ENCODE data around the gene EEF2.
"Not testable (repeated sequence)": the region's sequence is repeated elsewhere in the genome, so short reads cannot be mapped to it uniquely, and the experiment has no call there.

Gene EEF2

DNA sequence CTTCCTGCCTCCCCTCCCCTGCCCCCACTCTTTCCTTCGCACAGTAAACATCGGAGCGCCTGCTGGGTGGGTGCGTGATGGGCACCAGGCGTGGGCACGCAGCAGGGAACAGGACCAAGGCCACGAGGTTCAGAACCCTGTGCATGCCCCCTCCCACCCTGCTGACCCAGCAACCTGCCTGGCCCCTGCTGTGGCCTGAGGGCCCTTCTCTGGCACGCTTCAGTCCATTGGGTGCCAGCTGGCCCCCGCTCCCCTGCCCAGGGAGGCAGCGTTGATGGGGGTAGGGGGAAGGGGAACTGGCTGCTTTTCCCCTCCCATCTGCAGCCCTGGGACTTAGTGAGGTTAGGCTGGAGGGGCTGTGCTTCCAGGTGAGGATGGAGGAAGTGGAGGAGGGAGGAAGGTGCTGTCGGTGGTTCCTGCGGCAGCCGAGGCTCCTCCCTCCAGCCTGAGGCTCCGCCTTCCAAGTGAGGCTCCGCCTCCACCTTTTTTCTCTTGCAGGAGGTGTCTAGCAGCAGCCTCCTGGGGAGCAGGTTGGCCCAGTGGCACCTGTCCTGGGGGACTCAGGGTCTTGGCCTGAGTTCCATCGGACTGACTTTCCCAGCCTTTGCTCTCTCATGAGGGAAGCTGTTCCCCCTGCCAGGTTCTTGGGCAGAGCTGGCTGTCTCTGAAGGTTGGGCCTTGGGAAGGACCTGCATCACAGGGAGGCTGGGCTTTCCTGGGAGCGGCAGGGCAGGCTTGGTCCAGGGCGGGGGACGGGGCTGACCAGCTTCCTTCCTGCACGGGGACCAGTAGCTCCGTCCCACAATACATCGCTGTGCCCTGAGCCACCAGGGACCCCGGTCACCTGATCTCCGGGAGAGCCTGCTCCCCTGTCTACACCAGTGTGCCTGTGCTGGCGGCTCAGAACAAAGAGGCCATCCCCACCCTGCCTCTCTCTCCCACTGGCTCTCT, 29.6 kb upstream of the EEF2 start:
- no peak for DNase-seq

DNA sequence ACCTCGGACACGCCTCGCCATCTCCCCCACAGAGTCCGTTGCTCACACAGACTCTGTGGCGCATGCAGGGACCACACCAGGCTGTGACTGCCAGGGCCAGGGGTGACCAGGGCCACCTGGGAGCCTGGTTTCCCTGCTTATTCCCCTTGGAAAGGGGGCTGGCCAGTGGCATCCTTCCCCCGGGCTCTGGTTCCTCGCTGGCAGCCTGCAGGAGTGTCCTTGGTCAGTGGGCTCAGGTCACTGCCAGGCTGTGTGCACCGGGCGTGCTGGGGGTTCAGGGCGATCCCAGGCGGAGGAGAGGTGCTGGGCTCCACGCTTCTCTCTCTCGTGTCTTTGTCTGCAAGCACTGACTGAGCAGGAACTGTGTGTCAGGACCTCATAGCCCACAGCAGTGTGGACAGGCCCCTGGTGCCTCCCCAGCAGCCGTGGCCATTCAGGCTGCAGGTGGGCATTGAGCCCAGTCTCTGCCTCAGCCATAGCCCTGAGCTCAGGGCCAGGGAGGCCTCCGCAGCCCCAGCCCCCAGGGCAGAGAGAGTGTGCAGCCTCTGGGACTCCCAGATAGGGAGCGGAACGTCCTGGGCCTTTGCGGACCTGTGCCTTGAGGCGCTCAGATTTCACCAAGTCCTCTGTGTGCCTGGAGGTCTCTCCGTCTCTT, 28.8 kb upstream of the EEF2 start:
- DNase-seq: no peak

- no peak for DNase-seq
Measured at GRCh38 chr19:4012975-4013634, 27.8 kb upstream of the EEF2 start.

- DNase-seq: no peak
Measured at GRCh38 chr19:4012092-4012974, 27.1 kb upstream of the EEF2 start.

GRCh38 chr19:4011430-4011829, 26.2 kb upstream of the EEF2 start:
- DNase-seq: not testable (repeated sequence)

DNA sequence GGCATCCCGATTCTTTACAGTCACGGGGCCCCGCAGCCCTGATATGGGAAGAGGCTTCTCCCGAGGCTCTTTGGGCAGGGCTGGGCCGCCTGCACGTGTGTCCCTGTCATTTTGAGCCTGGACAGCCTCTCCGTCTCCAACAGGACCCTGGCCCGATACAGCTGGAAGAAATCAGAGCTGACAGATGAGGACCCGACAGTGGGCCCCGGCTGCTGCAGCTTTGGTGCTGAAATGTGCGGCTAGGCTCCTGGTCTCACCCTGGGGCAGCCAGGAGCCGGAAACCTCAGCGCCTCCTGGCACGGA, 25.5 kb upstream of the EEF2 start:
- no peak for DNase-seq

DNA sequence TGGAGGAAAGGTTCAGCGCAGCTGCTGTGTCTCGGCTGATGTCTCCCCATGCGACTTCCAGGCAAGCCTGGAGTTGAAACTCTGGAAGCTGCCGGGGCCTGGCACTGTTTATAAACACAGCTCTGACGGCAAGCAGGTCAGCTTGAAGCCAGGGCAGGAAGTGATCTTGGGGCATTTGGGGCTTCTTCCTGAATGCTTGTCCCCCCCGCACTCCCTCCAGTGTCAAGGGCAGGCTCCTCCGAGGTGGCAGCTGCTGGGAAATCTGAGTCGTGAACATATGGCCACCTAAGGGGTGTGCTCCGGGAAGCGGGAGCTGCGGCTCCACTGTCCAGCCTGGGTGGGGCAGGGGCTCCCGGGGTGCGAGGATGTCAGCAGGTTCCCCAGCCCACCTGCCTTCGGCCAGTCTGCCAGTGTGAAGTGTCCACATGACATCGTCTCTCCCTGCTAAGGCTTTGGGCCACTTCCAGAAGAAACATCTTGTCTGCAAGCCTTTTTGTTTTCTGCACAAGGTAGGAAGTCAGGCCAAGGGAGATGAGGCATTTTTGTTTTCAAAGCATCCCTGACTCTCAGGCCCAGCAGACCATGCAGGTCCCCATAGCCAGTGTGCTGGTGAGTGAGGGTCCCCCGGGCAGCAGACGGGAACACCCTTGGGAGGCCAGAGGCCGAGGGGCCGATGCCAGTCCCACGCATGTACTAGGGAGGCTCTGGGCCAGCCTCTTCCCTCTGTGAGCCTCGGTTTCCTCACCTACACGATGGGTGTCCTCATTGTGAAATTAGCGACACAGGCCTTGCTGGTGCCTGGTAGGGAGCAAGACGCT, 24.9 kb upstream of the EEF2 start:
- DNase-seq: no peak

DNA sequence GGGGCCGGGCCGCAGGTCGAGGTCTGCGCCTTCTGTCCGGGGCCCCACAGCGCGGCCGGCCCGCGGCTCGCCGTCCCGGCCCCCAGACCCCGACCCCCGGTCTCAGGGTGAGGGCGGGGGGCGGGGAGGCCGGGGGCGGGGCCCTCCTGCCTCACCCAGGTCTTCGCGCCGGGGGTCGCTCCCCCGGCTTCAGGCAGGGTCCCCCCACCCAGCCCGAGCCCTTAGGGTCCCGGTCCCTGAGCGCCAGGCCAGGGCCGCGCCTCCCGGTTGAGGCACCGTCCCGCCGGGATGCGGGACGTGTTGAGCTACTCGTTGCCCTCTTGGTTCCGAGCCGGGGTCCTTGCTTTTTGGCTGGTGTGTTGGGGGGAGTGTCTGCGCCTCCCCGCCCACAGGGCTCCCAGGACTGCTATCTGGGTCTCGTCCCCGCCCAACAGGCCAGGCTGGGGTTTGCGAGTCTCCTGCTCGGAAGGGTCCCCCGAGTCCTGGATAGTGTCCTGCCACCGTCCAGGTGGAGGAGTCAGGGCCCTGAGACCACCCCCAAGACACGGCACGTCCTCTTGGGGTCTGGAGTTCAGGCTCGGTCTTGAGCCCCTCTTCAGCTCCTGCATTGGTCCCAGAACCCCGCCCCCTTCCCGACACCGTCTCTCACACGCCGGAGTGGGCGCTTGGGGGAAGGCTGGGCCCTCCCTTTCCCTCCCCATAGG, 22.7 kb upstream of the EEF2 start:
- DNase-seq: no peak

- DNase-seq: peak; percentile 99
Measured at GRCh38 chr19:4007021-4007835, 22.0 kb upstream of the EEF2 start, which contains the start of gene PIAS4. TSS of gene PIAS4 (plus strand) at chr19:4007736. CDS start at chr19:4007761, 25 bp downstream.

DNA sequence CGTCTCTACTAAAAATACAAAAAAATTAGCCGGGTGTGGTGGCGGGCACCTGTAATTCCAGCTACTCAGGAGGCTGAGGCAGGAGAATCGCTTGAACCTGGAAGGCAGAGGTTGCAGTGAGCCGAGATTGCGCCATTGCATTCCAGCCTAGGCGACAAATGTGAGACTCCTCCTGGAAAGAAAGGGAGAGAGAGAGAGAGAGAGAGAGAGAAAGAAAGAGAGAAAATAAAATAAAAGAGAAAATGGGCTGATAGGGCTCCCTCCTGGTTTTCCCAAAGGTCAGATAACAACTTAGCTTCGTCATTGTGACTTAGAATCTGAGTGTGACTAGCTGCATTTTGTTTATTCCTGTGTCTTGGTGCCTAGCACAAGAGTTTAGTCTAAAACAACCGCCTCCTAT, 20.2 kb upstream of the EEF2 start:
- DNase-seq: not testable (repeated sequence)

DNA sequence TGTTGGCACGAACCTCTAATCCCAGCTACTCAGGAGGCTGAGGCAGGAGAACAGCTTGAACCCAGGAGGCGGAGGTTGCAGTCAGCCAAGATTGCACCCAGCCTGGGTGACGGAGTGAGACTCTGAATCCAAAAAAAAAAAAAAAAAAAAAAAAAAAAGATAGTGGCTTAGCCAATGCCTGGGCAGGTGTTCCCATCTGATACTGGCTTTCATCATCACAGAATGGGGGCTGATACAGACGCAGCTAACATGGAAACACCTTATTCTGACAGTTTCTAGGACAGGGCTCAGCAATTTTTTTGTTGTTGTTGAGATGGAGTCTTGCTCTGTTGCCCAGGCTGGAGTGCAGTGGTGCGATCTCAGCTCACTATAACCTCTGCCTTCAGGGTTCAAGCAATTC, 15.5 kb upstream of the EEF2 start:
- not testable (repeated sequence) for DNase-seq

GRCh38 chr19:3998667-3999412, 13.6 kb upstream of the EEF2 start:
- not testable (repeated sequence) for DNase-seq

DNA sequence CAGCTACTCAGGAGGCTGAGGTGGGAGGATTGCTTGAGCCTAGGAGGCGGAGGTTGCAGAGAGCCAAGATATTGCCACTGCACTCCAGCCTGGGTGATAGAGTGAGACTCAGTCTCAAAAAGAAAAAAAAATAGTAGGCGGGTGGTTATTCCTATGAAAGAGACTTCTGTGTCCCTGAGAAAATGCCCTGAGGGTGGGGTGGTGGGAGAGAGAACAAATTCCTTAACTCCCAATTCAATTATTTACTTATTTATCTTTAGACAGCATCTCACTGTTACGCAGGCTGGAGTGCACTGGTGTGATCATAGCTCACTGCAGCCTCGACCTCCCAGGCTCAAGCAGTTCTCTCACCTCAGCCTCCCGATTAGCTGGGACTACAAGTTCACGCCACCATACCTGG, 10.3 kb upstream of the EEF2 start:
- DNase-seq: no peak

GRCh38 chr19:3990815-3991117, 5.5 kb upstream of the EEF2 start:
- DNase-seq: no peak

DNA sequence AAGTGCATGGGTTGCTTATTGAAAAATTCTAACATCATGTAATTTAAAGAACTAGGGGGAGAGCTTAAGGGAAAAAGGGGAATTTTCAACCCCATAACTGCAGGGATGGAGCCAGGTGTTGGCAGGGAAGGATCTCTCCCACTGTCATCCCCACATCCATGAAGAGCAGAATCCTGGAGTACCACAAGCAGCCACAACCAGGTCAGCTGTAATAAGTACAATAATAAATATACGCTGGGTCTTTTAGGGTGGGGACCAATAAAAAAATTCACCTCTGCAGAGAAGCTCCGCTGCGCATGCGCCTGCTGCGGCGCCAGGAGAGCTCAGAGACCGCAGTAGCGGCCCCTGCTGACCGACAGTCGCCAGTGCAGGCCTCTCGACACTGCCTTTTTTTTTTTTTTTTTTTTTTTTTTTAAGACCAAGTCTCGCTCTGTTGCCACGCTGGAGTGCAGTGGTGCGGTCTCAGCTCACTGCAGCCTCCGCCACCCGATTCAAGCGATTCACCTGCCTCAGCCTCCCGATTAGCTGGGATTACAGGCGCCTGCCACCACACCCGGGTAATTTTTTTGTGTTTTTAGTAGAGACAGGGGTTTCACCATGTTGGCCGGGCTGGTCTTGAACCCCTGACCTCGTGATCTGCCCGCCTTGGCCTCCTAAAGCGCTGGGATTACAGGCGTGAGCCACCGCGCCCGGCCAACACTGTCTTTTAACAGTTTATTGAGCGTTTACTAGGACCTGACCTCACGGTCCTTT, 2.5 kb upstream of the EEF2 start:
- peak; percentile 89 for DNase-seq

DNA sequence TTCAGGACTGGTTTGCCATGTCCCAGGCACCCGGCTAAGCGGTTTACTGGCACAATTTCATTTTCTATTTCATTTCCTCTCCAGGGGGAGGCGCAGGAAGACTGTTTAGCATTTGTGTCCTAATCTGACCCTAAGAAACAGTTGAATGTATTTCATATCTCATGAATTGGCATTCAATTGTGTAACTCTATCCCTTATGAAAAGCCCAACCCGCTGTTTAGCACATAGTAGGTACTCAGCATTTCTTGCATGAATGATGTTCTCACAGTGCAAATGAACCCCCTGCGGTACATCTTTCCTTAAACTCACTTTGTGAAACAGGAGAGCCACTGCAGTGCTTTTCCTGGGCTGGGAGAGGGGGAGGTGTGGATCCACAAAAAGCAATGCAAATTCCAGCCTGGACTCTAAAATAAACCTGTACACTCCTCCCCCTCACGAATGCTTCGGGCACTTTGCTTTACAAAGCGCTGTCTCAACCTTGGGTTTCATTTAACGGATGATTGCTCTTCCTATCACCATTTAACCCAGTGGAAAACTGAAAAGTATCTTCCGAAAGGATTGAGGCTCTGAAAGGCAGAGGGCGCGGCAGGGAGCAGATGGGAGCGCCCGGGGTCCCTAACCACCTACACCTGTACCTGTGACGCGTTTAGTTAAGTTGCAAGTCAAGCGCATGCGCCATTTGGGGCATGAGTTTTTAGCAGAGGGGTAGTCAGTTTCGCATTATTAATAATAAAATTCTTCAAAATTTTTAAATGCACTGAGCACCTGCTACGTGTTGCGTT, 1.2 kb upstream of the EEF2 start:
- DNase-seq: peak; percentile 43

DNA sequence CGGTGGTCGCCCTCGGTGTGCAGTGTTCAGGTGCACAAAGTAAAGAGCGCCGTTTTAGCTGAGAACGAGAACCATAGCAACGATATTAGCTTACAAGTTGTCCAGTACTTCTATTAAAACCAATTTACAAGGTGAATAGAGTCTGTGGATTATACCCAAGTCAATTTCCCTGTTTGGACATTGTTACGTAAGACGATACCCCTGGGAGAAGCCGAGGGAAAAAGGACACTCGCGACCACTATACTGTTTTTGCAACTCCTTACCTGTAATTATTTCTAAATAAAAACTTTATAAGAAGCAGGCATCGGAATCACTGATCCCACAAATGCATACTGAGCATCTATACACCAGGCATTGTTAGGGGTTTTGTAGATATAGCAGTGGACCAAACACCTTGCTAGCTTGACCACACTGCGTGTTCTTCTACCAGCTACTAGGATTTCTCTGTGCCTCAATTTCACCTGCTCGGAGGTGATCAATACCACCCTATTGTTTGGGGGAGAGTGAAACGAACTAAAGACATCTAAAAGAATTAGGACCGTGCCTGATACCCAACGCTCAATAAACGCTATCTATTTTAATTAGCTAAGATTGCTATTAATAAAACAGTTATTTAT, 488 bp upstream of the EEF2 start:
- DNase-seq: peak; percentile 41

- DNase-seq: no peak
Measured at GRCh38 chr19:3984584-3984907, 717 bp downstream of the EEF2 start.

All from right forelimb (tissue), 1 donor.